Left lung (tissue), 10 donors: Measurements from ENCODE around the gene JAKMIP1. TPM values are rescaled to one million over a fixed set of nuclear protein-coding genes. Genes with fewer than 3 reads are reported as not detected.

Experiments used
- ATAC-seq: fragments of 200-7000 bp; cut with Tn5 transposase; one replicate; pipeline ENCODE4 v1.9.1; 2020; ENCODE audit warnings: moderate library complexity
- DNase-seq, 4 donors: peaks; one replicate each; pipeline ENCODE4 v3.0.0-alpha.2; 2013 to 2020
- H3K27ac ChIP-seq, 2 donors: fragments of 200-600 bp; sonication (generic) in 1 of 2; one replicate each; pipeline versions ENCODE4 v1.5.0 to v1.8.0; 2020 to 2021
- H3K27me3 ChIP-seq, 2 donors: fragments of 200-600 bp; sonication (generic) in 1 of 2; one replicate each; pipeline versions ENCODE4 v1.5.0 to v1.8.0; 2020 to 2021
- H3K36me3 ChIP-seq, 2 donors: fragments of 200-600 bp; sonication (generic) in 1 of 2; one replicate each; pipeline versions ENCODE4 v1.5.0 to v1.8.0; 2020 to 2021
- H3K4me1 ChIP-seq, 2 donors: fragments of 200-600 bp; one replicate each; pipeline ENCODE4 v1.8.0; 2021
- H3K4me3 ChIP-seq, 2 donors: fragments of 200-600 bp; sonication (generic) in 1 of 2; one replicate each; pipeline versions ENCODE4 v1.5.0 to v1.8.0; 2020 to 2021; ENCODE audit warnings: mild to moderate bottlenecking in 1 of 2
- H3K9me3 ChIP-seq, 2 donors: fragments of 200-600 bp; sonication (generic) in 1 of 2; one replicate each; pipeline versions ENCODE4 v1.5.0 to v1.8.0; 2020 to 2021
- CTCF ChIP-seq, 2 donors: fragments of 200-600 bp; sonication (generic) in 1 of 2; IDR thresholded peaks; one replicate each; pipeline versions ENCODE4 v1.5.0 to v1.8.0; 2021; ENCODE audit warnings: antibody characterized with exemption in 2 of 2
- intact Hi-C, 2 donors: fragments of 100-400 bp; cut with DNase I; formaldehyde crosslinking; loops; one replicate each; pipeline versions ENCODE4 v1.11.2 to v1.14.2; 2022
- polyA plus RNA-seq, 6 donors: library from polyadenylated mRNA; unstranded; fragments of 120-200 nt; gene quantifications; one replicate each; pipeline ENCODE4 v1.2.1, GENCODE V29; 2013; ENCODE audit not compliant: insufficient read length in 6 of 6
- total RNA-seq, 2 donors: library from RNA; stranded (reverse); fragmentation: NEBNext Ultra II Directional; extraction: Animal tissue kit (Norgen Biotek cat#: 25700); gene quantifications; one replicate each; pipeline ENCODE4 v1.2.1, GENCODE V29; 2021
- donor health status: DM: no; HTN: yes; CAD: no.
- donor health status: DM: no; HTN: no; CAD: no.

Gene JAKMIP1
- total and polyA plus RNA-seq, 8 donors: 0.13 to 0.79 (median 0.21) TPM; not detected in 1

- ATAC-seq: no peak
- no peak for DNase-seq
- Histone ChIP-seq H3K27ac (no peak overlapping the region), H3K9me3 (no peaks in the 10 kb centered on the region), H3K36me3 (no peaks in the 10 kb centered on the region), H3K4me1 (no peaks in the 10 kb centered on the region), H3K27me3 (peaks cover 0 to 52% of the 10 kb centered on the region in 2 donors), H3K4me3 (no peak overlapping the region)
- intact Hi-C loops: no loop called here
- no peak for TF ChIP-seq CTCF (IDR thresholded peaks at IDR 0.05)
Observed at GRCh38 chr4:6012200-6012599, 188.1 kb downstream of the JAKMIP1 start.

GRCh38 chr4:6011686-6012085 is 188.7 kb downstream of the JAKMIP1 start:
- no peak overlapping the region for H3K4me3 ChIP-seq
- intact Hi-C loops: no loop called here
- no peak overlapping the region for H3K27ac ChIP-seq
- DNase-seq (peak in 3 of 4 donors; percentile 8 to 77 (median 36)), ATAC-seq (peak; percentile 74)
- H3K9me3 ChIP-seq: no peaks in the 10 kb centered on the region
- no peaks in the 10 kb centered on the region for H3K4me1 ChIP-seq
- no peak for TF ChIP-seq CTCF (IDR thresholded peaks at IDR 0.05)
- H3K36me3 ChIP-seq: no peaks in the 10 kb centered on the region
- H3K27me3 ChIP-seq: peaks cover 0 to 52% of the 10 kb centered on the region in 2 donors

GRCh38 chr4:6011271-6011671 is 189.1 kb downstream of the JAKMIP1 start:
- ATAC-seq (no peak), DNase-seq (no peak)
- Histone ChIP-seq H3K27me3 (peaks cover 0 to 57% of the 10 kb centered on the region in 2 donors), H3K9me3 (no peaks in the 10 kb centered on the region), H3K4me3 (no peak overlapping the region), H3K27ac (no peak overlapping the region), H3K4me1 (no peaks in the 10 kb centered on the region), H3K36me3 (no peaks in the 10 kb centered on the region)
- intact Hi-C loops: no loop called here
- TF ChIP-seq CTCF (IDR thresholded peaks at IDR 0.05): no peak

- no peaks in the 10 kb centered on the region for H3K36me3 ChIP-seq
- H3K27ac ChIP-seq: no peak overlapping the region
- no peaks in the 10 kb centered on the region for H3K4me1 ChIP-seq
- no peak for TF ChIP-seq CTCF (IDR thresholded peaks at IDR 0.05)
- intact Hi-C loops: no loop called here
- no peak overlapping the region for H3K4me3 ChIP-seq
- no peak for ATAC-seq
- H3K27me3 ChIP-seq: peaks cover 0 to 61% of the 10 kb centered on the region in 2 donors
- no peaks in the 10 kb centered on the region for H3K9me3 ChIP-seq
- no peak for DNase-seq
Observed at GRCh38 chr4:6010789-6011188, 189.6 kb downstream of the JAKMIP1 start.

- peaks cover 0 to 64% of the 10 kb centered on the region in 2 donors for H3K27me3 ChIP-seq
Observed at GRCh38 chr4:6009452-6009851, 190.9 kb downstream of the JAKMIP1 start.

More at GRCh38 chr4:6009452-6009851, 190.9 kb downstream of the JAKMIP1 start:
- H3K9me3 ChIP-seq: no peaks in the 10 kb centered on the region
- no peaks in the 10 kb centered on the region for H3K4me1 ChIP-seq
- no peaks in the 10 kb centered on the region for H3K36me3 ChIP-seq
- H3K4me3 ChIP-seq: no peak overlapping the region
- DNase-seq: no peak
- no peak overlapping the region for H3K27ac ChIP-seq
- TF ChIP-seq CTCF (IDR thresholded peaks at IDR 0.05): no peak
- ATAC-seq: no peak
- intact Hi-C loops: no loop called here
